Raji (cell line): ENCODE measurements around the gene RNF7.

Experiments used
- POLR2A ChIP-seq: IDR thresholded peaks from 2 replicates; pipeline ENCODE4 v1.6.1; 2011; ENCODE audit warnings: low read depth, low read length, control low read depth; ENCODE audit not compliant: insufficient read depth

The RNF7 gene

GRCh38 chr3:141729240-141729639, 8.9 kb upstream of the RNF7 start:
- no peak for TF ChIP-seq POLR2A

- TF ChIP-seq POLR2A, result no peak
Measured at GRCh38 chr3:141735176-141735575, 2.9 kb upstream of the RNF7 start.

GRCh38 chr3:141735770-141736465, 2.2 kb upstream of the RNF7 start:
- no peak for TF ChIP-seq POLR2A

- TF ChIP-seq POLR2A, result no peak
Measured at GRCh38 chr3:141737093-141737492, 1.0 kb upstream of the RNF7 start.

- no peak for TF ChIP-seq POLR2A
Measured at GRCh38 chr3:141737678-141738021, 448 bp upstream of the RNF7 start.

- no peak for TF ChIP-seq POLR2A
Measured at GRCh38 chr3:141738891-141739363, 829 bp downstream of the RNF7 start.

- TF ChIP-seq POLR2A, result no peak
Measured at GRCh38 chr3:141739731-141740130, 1.6 kb downstream of the RNF7 start.

GRCh38 chr3:141740349-141740748, 2.3 kb downstream of the RNF7 start:
- TF ChIP-seq POLR2A, result no peak

GRCh38 chr3:141743305-141743704, 5.2 kb downstream of the RNF7 start:
- no peak for TF ChIP-seq POLR2A

GRCh38 chr3:141746962-141747361, 8.9 kb downstream of the RNF7 start:
- TF ChIP-seq POLR2A, result no peak

GRCh38 chr3:141753399-141753798, 15.3 kb downstream of the RNF7 start:
- TF ChIP-seq POLR2A, result no peak

GRCh38 chr3:141754032-141754431, 15.9 kb downstream of the RNF7 start:
- TF ChIP-seq POLR2A, result no peak

GRCh38 chr3:141763088-141763750, 25.1 kb downstream of the RNF7 start, which contains the start of gene GRK7:
Gene GRK7 (plus strand): TSS chr3:141763408. CDS start chr3:141778285, 14,877 bp downstream.
- no peak for TF ChIP-seq POLR2A

GRCh38 chr3:141764045-141764444, 25.9 kb downstream of the RNF7 start:
- TF ChIP-seq POLR2A, result no peak

GRCh38 chr3:141764465-141764864, 26.4 kb downstream of the RNF7 start:
- TF ChIP-seq POLR2A, result no peak

- no peak for TF ChIP-seq POLR2A
Measured at GRCh38 chr3:141764986-141765385, 26.9 kb downstream of the RNF7 start.
